NB4 (cell line): ENCODE results near the gene ZNF275.

Source experiments
- CTCF ChIP-seq: IDR thresholded peaks from one replicate; pipeline ENCODE4 v1.5.1; 2012; ENCODE audit warnings: low read depth, low read length
- POLR2A ChIP-seq: IDR thresholded peaks from 2 replicates; pipeline ENCODE4 v1.6.1; 2011; ENCODE audit warnings: mild to moderate bottlenecking; ENCODE audit not compliant: insufficient read length; ENCODE audit errors: extremely low read depth

DNA sequence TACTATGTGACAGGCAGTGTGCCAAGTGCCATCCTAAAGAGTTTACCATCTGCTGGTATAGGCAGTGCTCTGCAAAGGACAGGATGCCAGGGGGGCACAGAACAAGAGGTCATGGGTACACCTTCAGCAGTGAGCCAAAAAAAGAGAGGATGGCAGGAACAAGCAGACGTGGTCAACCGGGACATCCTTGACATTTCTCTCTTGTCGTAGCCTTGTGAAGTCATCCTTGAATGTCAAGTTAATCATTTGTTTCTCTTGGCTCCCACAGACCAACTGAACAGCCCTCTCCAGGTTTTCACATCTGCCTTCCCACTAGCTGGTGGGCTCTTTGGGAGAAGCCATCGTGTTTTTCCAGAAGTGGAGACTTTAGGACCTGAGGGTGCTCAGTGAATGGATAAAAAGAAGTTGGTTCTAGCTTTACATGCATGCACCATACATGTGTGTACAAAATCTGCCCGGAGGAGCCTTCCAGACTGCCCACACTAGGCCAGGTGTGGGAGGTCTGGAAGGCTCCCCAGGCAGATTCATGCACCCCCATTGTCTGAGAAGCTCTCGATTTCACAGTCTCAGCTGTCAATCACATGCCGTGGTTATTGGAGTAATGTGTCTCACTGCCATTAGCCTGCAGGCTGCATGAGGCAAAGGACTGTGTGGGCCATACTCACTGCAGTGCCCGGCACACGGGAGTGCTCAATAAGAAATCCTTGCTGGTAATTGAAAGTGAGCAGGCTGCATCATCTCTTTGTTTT is 28.8 kb upstream of the ZNF275 start:
- TF ChIP-seq CTCF (no peak), POLR2A (no peak)
